Neural crest cell (in vitro differentiated cells): ENCODE measurements around the gene CCDC8. TPM values are rescaled to one million over a fixed set of nuclear protein-coding genes. Genes with fewer than 3 reads are reported as not detected.

Source experiments
- DNase-seq: peaks from one replicate; pipeline ENCODE4 v3.0.0; 2021; ENCODE audit warnings: low read depth, mixed read lengths, low spot score
- H3K27ac Mint-ChIP-seq: one replicate; pipeline ENCODE4 v1.8.0; 2021; ENCODE audit warnings: mild to moderate bottlenecking, mixed read lengths; ENCODE audit not compliant: unreplicated experiment
- H3K27me3 Mint-ChIP-seq: 2 replicates; pipeline ENCODE4 v1.8.0; 2021; ENCODE audit warnings: low read depth, mild to moderate bottlenecking, mixed read lengths
- H3K36me3 Mint-ChIP-seq: 2 replicates; pipeline ENCODE4 v1.8.0; 2021; ENCODE audit warnings: low read depth, mild to moderate bottlenecking, mixed read lengths
- H3K4me1 Mint-ChIP-seq: 2 replicates; pipeline ENCODE4 v1.8.0; 2021; ENCODE audit warnings: mixed read lengths
- H3K4me3 Mint-ChIP-seq: one replicate; pipeline ENCODE4 v1.8.0; 2021; ENCODE audit warnings: mild to moderate bottlenecking, mixed read lengths
- H3K9me3 Mint-ChIP-seq: 2 replicates; pipeline ENCODE4 v1.8.0; 2021; ENCODE audit warnings: mixed read lengths
- total RNA-seq: library from RNA; stranded (reverse); gene quantifications from 2 replicates; pipeline ENCODE4 v1.2.1, GENCODE V29; 2021
- TF ChIP-seq, protein P1 (sequence below): fragments of 200-600 bp; sonication (generic); conservative IDR thresholded peaks from 2 replicates; pipeline ENCODE4 v1.5.0; 2021; ENCODE audit warnings: antibody characterized with exemption, mild to moderate bottlenecking

Gene CCDC8
- total RNA-seq, 1 donor from 2014 or later = 23.9 TPM

DNA sequence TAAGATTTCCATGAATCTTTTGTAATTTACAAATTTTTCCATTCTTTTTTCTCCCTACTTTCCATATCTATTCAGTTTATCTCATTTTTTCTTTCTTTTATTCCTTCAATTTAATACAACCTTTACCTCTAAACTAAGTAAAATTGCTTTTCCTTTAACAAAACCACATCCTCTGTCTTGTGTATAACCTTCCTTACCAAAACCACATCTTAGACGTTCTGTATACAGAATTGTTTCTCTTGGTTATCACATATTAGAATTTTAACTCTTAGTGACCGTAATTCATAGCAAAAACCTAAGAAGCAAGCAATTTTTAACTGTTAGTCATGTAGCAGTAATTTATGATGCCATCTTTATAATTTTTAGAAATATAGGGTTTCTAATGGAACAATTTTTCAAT lies 51.4 kb downstream of the CCDC8 start:
- TF ChIP-seq, protein P1, sequence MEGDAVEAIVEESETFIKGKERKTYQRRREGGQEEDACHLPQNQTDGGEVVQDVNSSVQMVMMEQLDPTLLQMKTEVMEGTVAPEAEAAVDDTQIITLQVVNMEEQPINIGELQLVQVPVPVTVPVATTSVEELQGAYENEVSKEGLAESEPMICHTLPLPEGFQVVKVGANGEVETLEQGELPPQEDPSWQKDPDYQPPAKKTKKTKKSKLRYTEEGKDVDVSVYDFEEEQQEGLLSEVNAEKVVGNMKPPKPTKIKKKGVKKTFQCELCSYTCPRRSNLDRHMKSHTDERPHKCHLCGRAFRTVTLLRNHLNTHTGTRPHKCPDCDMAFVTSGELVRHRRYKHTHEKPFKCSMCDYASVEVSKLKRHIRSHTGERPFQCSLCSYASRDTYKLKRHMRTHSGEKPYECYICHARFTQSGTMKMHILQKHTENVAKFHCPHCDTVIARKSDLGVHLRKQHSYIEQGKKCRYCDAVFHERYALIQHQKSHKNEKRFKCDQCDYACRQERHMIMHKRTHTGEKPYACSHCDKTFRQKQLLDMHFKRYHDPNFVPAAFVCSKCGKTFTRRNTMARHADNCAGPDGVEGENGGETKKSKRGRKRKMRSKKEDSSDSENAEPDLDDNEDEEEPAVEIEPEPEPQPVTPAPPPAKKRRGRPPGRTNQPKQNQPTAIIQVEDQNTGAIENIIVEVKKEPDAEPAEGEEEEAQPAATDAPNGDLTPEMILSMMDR = no peak
- Mint-ChIP-seq H3K27me3 (no peaks in the 10 kb centered on the region), H3K27ac (no peak overlapping the region), H3K4me3 (no peak overlapping the region), H3K4me1 (no peaks in the 10 kb centered on the region), H3K36me3 (peaks cover 7% of the 10 kb centered on the region), H3K9me3 (no peaks in the 10 kb centered on the region)
- no peak for DNase-seq

Other genes with a start within 250 kb of the CCDC8 start
- not detected in 2 replicates for gene IGFL1, start 183.8 kb downstream of the CCDC8 start, total RNA-seq
- 6.9 and 7.6 TPM in 2 replicates for gene HIF3A, start 116.5 kb downstream of the CCDC8 start, total RNA-seq
- gene PPP5C, start 66.5 kb downstream of the CCDC8 start, total RNA-seq = 113 and 114 TPM in 2 replicates
- 1.4 and 1.7 TPM in 2 replicates for gene PNMA8C, start 15.4 kb upstream of the CCDC8 start, total RNA-seq
- gene PNMA8A, start 58.0 kb upstream of the CCDC8 start, total RNA-seq = 28.4 and 29.9 TPM in 2 replicates
- 4.6 and 5.3 TPM in 2 replicates for gene PNMA8B, start 82.3 kb upstream of the CCDC8 start, total RNA-seq
- gene CALM3, start 187.8 kb upstream of the CCDC8 start, total RNA-seq = 436 TPM in 2 replicates
- not detected in 2 replicates for gene PTGIR, start 211.5 kb upstream of the CCDC8 start, total RNA-seq
- gene GNG8, start 222.6 kb upstream of the CCDC8 start, total RNA-seq = not detected in 2 replicates
- 6.5 and 7.4 TPM in 2 replicates for gene DACT3, start 247.6 kb upstream of the CCDC8 start, total RNA-seq